Measurements from ENCODE around the gene LY6G5C. TPM values are rescaled to one million over a fixed set of nuclear protein-coding genes. Genes with fewer than 3 reads are reported as not detected.

LY6G5C gene
- total and polyA plus RNA-seq, 12 donors = 0.39 to 3.6 (median 1.9) TPM; not detected in 1

DNA sequence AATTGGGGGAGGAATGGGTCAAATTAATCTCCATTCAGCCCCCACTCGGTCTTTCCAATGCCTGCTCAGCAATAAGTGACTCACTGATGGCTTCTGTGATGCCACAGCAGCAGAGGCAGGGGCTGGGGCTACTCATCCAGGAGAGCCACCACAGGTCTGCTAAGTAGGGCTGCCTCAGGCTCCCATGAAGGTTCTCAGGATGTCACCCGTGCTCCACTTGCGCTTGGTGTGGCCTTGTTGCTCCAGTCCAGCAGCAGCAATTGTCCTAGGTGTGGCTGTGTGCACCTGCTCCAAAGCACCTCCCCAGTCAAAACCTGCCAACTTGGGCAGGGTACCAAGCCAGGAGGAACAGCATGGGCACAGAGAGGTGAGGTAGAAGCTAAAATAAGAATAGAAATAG, 41.3 kb upstream of the LY6G5C start:
- WGBS, 4 donors = 75 to 100% (median 88%) methylated on average over 1 to 3 of the region's 3 CpGs
- no peak overlapping the region for H3K4me3 ChIP-seq
- H3K36me3 ChIP-seq (replicated peaks in 1 of 2) = no peaks in the 10 kb centered on the region
- intact Hi-C loops (cut with DNase I) = no loop called here
- no peak overlapping the region for H3K27ac ChIP-seq
- peaks cover 0 to 8% of the 10 kb centered on the region in 2 donors for H3K4me1 ChIP-seq (replicated peaks in 1 of 2)
- no peak for DNase-seq
- H3K27me3 ChIP-seq = no peaks in the 10 kb centered on the region
- TF ChIP-seq, protein P1, sequence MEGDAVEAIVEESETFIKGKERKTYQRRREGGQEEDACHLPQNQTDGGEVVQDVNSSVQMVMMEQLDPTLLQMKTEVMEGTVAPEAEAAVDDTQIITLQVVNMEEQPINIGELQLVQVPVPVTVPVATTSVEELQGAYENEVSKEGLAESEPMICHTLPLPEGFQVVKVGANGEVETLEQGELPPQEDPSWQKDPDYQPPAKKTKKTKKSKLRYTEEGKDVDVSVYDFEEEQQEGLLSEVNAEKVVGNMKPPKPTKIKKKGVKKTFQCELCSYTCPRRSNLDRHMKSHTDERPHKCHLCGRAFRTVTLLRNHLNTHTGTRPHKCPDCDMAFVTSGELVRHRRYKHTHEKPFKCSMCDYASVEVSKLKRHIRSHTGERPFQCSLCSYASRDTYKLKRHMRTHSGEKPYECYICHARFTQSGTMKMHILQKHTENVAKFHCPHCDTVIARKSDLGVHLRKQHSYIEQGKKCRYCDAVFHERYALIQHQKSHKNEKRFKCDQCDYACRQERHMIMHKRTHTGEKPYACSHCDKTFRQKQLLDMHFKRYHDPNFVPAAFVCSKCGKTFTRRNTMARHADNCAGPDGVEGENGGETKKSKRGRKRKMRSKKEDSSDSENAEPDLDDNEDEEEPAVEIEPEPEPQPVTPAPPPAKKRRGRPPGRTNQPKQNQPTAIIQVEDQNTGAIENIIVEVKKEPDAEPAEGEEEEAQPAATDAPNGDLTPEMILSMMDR (IDR thresholded peaks at IDR 0.05) = no peak
- TF ChIP-seq POLR2A (IDR thresholded peaks at IDR 0.05) = no peak
- H3K9me3 ChIP-seq (replicated peaks in 1 of 3) = no peaks in the 10 kb centered on the region

DNA sequence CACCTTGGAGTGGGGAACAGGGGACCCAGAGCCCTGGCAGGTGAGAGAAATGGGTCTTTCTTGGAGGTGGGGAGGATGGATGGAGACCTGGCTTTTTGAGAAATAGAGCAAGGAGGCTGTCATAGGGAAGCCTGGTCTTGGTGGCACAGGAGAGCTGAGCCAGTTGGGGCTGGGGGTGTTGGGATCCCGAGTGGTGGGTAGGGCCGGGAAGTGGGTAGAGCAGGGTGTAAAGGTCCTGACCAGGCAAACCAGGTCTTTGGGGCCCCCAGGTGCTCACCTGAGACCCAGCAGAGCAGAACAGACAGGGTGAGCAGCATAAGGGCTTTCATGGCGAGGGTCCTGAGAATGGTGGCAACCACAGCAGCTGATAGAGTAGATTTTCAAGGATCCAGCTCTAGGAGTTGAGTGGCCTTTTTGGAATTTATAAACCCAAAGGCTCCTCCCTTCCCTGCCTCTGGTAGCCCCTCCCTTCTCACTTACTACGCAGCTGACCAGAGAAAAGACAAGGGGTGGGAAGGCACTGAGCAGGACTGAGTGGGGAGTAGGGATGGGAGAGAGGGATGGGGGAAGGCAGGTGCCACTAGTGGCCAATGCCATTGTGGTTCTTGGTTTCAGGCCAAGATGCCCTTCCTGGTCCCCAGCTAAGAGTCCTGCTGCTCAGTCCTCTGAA, 40.6 kb upstream of the LY6G5C start, which contains the start of gene LY6G6C:
TSS of gene LY6G6C (minus strand) at position 396 of the 670 bp plus-strand sequence. CDS start at position 329, 67 bp downstream.
- H3K27me3 ChIP-seq = no peaks in the 10 kb centered on the region
- TF ChIP-seq, protein P1 (IDR thresholded peaks at IDR 0.05) = no peak
- TF ChIP-seq POLR2A (IDR thresholded peaks at IDR 0.05) = no peak
- H3K4me3 ChIP-seq = no peak within 1 kb of the TSS
- intact Hi-C loops (cut with DNase I) = no loop called here
- H3K9me3 ChIP-seq (replicated peaks in 1 of 3) = no peaks in the 10 kb centered on the region
- WGBS, 4 donors = 80 to 87% (median 83%) methylated on average over 4 of the region's 4 CpGs
- DNase-seq = no peak
- H3K27ac ChIP-seq = no peak within 1 kb of the TSS
- no peaks in the 10 kb centered on the region for H3K36me3 ChIP-seq (replicated peaks in 1 of 2)
- H3K4me1 ChIP-seq (replicated peaks in 1 of 2) = peaks cover 0 to 1% of the 10 kb centered on the region in 2 donors

DNA sequence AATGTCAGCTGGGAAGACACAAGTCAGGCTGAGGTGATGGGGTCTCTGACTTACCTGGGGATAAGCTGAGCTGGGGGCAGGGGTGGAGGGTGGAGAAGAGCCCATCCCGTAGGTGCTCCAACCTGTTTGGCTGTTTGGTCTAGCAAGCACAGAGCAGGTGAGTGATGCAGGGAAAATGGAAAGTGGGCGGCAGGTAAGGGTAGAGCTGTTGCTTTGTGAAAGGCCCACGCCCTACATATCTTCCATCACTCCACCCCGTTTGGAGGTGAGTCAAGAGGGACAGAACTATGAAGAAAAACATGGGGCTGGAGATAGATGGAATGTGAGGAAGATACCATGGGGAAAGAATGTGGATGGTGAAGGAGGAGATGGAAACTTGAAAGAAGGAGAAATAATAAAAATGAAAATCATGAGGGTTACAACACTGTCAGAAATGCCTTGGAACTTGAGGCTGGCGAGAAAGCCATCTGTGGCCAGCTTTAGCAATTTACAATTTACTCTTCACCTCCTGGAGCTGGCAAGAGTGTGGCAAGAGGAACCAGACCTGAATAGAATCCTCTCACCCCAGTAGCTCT, 39.4 kb upstream of the LY6G5C start:
- 84 to 92% (median 87%) methylated on average over 5 of the region's 5 CpGs for WGBS, 4 donors
- intact Hi-C loops (cut with DNase I) = no loop called here
- H3K4me3 ChIP-seq = no peak overlapping the region
- H3K27ac ChIP-seq = no peak overlapping the region
- TF ChIP-seq, protein P1 (IDR thresholded peaks at IDR 0.05) = no peak
- no peak for TF ChIP-seq POLR2A (IDR thresholded peaks at IDR 0.05)
- H3K9me3 ChIP-seq (replicated peaks in 1 of 3) = no peaks in the 10 kb centered on the region
- H3K27me3 ChIP-seq = no peaks in the 10 kb centered on the region
- no peaks in the 10 kb centered on the region for H3K36me3 ChIP-seq (replicated peaks in 1 of 2)
- H3K4me1 ChIP-seq (replicated peaks in 1 of 2) = no peaks in the 10 kb centered on the region
- no peak for DNase-seq

GRCh38 chr6:31719001-31719400, 38.1 kb upstream of the LY6G5C start:
- Histone ChIP-seq H3K27ac (no peak overlapping the region), H3K36me3 (replicated peaks in 1 of 2) (no peaks in the 10 kb centered on the region), H3K4me3 (no peak overlapping the region), H3K9me3 (replicated peaks in 1 of 3) (no peaks in the 10 kb centered on the region), H3K27me3 (no peaks in the 10 kb centered on the region), H3K4me1 (replicated peaks in 1 of 2) (no peaks in the 10 kb centered on the region)
- DNase-seq = no peak
- no peak for TF ChIP-seq POLR2A (IDR thresholded peaks at IDR 0.05)
- TF ChIP-seq, protein P1 (IDR thresholded peaks at IDR 0.05) = no peak
- intact Hi-C loops (cut with DNase I) = no loop called here
- 77 to 81% (median 80%) methylated on average over 4 to 6 of the region's 6 CpGs for WGBS, 4 donors

Measured in adrenal gland (tissue), 12 donors.